Kasumi-1 (cell line): ENCODE measurements around the gene TMEM150C.
"Not testable (repeated sequence)": the region's sequence is repeated elsewhere in the genome, so short reads cannot be mapped to it uniquely, and the experiment has no call there.

Source experiments
- DNase-seq, 2 experiments: peaks; one replicate each; lab custom pipeline; 2025; lab: John Stamatoyannopoulos, UW

The TMEM150C gene

DNA sequence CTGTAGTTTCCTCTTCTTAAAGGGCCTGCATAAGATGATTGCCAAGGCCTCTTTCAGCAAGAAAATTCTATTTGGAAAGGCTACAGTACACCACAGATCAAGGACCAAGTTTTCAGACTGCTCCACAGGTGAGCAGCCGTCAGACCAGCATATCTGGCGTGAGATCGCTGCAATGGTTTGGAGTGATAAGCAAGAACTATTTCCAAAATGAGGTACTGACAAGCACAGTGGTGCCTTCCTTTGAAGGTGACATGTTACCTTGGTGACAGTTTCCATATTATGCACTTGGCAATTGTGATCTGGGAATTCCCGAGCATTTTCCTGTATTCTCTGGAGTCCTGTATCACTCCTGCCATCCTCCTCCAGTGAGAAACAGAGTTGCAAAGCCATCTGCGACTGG lies 7.3 kb upstream of the TMEM150C start:
- DNase-seq, result no peak

DNA sequence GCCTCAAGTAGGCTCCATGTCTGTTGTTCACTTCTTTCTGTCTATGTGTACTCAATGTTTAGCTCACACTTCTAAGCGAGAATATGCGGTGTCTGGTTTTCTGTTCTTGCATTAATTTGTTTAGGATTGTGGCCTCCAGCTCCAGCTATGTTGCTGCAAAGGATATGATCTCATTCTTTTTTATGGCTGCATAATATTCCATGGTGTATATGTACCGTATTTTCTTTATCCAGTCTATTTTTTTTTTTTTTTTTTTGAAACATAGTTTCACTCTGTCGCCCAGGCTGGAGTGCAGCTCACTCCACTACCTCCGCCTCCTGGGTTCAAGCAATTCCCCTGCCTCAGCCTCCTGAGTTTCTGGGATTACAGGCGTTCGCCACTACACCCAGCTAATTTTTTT lies 5.7 kb upstream of the TMEM150C start:
- no peak for DNase-seq

DNA sequence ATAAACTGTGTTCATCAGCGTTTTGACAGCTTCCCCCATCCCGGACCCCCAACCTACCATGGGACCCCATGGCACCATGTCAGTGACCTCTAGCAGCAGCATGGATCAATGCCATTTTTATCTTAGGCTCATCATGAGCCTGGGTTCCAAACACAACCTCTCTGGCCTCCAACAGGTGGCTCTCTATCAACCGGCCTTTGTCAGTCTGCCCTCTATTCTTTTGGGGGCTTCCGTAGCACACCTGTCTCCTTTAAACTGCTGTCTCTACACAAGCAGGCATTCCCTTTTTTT lies 721 bp upstream of the TMEM150C start:
- no peak for DNase-seq

DNA sequence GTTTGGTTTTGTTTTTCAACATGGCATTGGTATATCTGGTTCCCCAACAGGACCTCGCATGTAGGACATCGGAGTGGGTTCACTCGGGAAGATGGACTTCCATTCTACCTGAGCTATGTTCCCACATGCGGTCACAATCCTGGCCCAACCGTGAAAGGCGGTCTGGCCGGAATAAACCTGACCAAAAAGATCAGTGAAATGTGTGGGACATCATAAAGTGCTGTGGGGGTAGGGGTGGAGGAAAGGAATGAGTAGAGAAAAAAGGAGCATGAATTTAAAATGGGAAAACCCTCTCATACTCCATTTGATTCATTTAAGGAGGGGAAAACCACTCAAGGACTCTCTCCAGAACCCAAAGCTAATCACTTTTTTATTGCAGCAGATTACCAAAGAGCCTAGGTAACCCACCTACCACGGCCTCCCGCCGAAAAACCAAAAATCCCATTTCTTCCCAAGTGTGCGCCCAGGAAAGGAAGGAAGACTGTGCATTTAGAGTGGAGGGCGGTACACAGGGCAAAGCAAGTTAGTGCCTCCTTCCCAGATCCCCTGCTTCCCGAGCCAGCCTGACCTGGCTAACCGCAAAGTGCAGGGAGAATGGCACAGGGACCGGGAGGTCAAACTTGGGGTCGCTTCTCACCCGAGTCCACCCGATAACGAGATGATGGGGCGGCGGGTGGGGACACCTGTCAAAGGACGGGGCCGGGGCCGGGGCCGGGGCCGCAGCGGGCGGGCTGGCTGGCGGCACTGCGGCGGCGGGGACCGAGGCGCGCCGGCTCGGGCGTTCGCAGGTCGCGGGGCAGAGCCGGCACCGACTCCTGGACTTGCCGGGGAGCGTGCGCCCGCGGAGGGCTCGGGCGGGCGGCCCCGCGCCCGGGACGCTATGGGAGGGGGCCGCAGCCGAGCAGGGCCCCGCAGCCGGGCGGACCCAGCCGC lies 669 bp downstream of the TMEM150C start:
- no peak for DNase-seq

DNA sequence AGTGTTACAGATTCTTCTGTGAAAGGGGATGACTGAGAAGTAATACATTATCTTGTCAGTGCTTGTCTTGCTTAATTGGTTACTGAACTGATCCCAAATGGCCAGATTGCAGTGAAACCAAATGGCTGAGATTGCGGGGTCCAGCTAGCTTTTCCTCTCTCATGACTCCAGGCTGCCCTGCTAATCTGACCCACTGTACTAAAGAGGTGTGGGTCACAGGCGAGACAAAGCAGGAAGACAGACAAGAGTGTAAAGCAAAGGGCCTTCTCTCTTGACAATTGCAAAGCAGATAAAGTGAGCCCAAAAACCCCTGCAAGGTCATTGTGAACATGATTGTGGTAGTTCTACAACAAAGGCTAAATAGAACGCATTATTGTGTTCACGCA lies 2.1 kb downstream of the TMEM150C start:
- DNase-seq, result no peak

DNA sequence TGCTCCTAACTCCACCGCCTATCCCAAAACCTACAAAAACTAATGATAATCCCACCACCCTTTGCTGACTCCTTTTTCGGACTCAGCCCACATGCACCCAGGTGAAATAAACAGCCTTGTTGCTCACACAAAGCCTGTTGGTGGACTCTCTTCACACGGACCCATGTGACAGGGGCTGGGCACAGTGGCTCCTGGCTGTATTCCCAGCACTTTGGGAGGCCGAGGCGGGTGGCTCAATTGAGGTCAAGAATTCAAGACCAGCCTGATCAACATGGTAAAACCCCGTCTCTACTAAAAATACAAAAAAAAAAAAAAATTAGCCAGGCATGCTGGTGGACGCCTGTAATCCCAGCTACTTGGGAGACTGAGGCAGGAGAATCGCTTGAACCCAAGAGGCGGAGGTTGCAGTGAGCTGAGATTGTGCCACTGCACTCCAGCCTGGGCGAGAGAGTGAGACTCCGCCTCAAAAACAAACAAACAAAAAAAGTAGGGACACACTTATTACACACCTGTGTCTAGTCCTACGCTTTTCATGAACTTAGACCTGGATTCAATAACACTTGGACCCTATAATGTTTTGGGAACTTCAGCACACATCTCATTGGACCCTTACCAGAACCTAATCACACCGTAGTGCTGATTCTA lies 2.6 kb downstream of the TMEM150C start:
- DNase-seq, result not testable (repeated sequence)

DNA sequence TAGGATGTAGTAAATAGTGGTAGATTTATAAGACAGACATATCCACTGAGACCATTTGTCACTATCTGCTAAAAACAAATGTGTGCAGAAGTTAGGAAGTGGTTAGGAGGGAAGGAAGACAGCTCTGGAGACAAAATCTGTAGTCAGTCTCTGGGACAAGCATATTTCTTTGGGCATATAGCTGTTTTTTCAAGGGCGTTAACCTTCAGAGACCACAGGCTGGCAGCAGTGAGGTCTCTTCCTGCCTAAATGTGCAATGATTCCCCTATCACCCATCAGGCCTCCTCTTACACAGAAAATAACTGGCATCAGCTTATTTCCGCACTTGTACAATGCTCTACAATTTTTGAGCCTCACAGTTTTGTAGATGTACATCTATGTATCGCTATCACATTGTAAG lies 6.5 kb downstream of the TMEM150C start:
- peak; percentile 45 to 54 for DNase-seq

DNA sequence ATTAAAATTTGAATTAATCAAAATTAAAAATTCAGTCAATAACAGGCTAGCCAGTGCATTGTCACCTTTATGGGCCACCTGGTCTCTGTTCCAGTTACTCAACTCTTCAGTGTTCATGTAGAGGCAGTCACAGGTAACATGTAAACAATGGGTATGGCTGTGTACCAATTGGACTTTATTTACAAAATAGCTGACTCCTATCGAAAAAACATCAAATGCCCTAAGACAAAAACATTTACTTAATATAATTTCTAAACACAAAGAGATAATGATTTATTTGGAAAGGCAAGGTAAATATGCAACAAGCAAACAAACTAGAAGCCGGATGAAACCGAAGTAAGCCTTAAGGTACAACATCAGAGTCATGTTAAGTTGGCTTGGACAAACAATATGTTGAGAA lies 8.8 kb downstream of the TMEM150C start:
- no peak for DNase-seq

DNA sequence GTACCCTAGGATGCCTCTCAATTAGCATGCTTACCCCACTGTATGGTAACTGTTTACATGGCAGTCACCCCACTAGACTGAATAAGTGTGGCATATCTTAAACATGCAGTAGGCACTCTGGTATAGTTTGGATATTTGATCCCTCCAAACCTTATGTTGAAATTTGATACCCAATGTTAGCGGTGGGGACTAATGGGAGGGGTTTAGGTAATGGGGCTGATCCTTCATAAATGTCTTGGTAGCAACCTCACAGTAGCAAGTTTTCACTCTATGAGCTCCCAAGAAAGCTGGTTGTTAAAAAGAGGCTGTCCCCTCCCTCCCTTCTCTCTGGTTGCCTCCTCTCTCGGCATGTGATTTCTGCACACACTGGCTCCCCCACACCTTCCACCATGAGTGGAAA lies 10.1 kb downstream of the TMEM150C start:
- DNase-seq, result no peak

DNA sequence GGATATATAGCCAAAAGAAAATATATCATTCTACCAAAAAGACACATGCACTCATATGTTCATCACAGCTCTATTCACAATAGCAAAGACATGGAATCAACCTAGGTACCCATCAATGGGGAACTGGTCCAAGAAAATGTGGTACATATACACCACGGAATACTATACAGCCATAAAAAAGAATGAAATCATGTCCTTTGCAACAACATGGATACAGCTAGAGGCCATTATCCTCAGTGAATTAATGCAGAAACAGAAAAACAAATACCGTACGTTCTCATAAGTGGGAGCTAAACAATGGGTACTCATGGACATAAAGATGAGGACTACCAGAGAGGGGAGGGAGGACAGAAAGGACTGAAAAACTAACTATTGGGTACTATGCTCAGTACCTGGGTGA lies 13.9 kb downstream of the TMEM150C start:
- not testable (repeated sequence) for DNase-seq

DNA sequence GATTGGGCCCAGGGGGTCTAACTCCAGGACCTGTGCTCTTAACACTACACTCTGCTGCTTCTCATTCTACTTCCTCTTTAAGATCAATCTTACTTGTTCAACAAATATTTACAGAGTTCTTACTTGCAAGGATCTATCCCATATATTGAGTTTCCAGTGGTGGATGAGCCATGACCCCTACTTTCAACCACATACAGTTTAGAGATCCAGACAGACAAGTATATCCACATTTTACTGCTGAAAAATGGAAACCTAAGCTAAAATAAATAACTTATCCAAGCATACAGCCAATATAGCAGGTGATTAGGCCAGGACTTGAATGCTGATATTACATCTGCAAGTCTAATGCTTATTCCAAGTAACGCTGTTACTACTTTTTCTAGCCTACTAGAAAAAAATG lies 18.7 kb downstream of the TMEM150C start:
- DNase-seq, result no peak

DNA sequence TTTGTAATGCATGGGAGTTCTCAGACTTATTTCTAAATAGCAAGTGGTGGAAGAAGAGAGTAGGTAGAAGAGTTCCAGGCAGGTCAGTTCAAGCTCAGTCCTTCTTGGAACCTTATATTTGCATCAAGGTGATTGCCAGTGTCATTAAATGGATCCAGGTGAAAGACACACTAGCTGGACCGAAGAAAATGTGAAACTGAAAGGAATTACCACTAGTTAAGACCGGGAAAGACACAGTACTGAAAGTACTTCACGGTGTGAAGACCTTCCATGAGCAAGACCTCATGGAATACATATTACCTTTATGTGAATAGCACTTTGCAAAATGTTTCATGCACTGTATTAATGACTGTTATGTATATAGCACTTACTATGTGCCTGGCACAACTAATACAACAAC lies 19.1 kb downstream of the TMEM150C start:
- DNase-seq, result no peak

DNA sequence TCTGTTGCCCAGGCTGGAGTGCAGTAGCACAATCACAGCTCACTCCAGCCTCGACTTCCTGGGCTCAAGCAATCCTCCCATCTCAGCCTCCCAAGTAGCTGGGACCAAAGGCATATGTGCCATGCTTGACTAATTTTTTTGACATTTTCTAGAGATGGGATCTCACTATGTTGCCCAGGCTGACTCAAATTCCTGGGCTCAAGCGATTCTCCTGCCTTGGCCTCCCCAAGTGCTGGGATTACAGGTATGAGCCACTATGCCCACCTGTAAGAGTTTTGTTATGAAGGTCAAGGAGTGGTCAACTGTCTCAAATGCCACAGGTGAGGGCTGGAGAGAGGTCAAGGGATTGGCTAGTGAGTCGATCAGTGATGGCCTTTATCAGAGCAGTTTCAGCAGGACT lies 32.5 kb downstream of the TMEM150C start:
- no peak for DNase-seq

DNA sequence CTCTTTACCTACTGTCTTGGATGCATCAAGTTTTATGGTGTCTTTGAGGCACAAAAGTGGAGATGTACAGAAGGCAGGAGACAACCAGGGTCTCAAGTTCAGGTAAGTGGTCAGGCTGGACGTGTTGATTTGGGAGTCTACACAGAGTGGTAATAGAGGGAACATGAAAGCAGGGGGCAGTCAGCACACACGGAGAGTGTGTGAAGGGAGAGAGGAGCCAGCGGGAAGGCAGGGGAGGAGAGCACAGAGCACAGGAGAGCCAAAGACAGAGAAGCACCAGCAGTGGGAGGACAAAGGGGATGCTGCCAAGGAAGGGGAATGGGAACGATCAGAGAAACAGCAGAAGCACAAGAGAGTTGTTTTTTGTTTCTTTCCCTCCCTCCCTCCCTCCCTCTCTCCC lies 32.9 kb downstream of the TMEM150C start:
- no peak for DNase-seq

DNA sequence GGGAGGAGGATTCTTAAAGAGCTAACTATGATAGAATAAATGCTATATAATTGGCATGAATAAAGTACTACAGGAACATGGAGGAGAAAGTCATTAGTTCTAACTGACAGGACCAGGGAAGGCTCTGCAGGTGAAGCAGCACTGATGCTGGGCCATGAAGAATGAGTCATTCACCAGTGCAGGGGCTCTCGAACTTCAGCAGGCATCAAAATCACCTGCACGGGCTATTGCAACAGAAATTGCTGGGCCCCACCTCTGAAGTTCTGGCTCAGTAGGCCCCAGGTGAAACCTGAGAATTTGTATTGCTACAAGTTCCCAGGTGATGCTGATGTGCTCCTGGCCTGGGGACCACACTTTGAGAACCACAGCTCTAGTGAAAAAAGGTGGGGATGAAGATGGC lies 33.7 kb downstream of the TMEM150C start:
- no peak for DNase-seq

DNA sequence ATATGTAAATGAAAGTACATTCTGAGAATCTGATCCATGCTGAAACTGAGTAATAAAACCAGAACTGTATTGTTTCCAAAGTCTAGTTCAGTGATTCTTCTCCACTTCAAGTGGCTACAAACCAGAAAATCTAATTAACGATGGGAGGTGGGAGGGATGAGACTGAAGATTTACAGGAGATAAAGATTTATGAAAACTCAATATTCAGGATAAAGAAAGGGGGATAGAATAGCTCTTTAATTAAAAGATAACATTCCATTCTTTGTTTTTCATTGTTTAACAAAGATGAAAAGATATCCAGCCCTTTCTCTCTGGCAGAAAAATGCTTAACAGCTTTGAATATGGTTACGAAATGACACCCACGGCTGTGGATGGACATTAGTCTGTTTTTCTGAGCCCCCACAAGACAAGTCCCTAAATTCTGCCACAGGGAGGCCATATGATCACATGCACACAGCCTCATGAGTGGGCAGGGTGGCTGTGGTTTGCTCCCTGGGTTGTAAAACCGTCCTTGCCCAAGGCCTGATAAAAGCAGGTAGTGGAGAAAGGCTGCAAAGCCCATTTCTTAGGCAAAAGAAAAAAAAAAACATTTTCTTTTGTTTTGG lies 36.4 kb downstream of the TMEM150C start:
- DNase-seq, result no peak

DNA sequence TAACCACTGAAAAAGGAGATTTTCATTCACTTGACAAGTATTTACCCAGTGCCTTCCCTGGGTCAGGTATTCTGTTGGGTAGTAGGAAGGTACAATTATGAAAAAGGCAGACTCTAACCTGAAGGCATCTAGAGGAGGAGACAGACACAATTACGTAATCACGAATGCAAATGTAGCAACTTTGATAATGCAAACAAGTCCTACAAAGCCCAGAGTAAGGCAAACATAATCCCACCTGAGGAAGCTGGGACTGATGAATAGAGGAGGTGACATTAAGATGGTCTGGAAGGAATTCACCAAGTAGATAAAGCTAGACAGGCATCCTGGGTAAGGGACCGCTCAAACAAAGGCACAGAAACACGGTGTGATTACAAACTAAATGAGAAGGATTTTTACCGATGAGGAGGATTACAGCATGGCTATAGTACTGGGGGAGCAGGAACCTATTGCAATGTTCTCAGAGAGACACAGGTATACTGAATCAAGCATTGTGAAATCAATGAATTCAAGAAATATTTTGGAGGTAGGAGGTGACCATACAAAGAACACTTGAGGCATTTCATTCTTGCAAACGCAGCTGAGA lies 37.1 kb downstream of the TMEM150C start:
- no peak for DNase-seq

DNA sequence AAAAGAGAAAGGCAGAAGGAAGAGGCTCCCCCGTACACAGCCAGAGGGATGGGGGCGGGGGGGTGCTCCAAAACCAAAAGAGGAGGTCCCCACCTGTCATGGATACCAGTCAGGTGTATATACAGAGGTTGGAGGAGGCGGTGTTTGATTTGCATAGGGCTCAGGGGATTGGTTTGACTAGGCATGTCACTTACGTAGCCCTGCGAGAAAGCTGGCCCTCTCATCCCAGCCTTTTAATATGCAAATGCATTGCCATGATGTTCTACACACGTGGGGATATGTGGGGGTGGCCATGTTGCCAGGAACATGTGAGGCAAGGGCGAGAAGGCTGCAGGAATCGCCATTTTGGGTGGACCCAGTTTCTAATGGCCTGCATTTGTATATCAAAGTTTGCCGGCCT lies 38.6 kb downstream of the TMEM150C start:
- no peak for DNase-seq

DNA sequence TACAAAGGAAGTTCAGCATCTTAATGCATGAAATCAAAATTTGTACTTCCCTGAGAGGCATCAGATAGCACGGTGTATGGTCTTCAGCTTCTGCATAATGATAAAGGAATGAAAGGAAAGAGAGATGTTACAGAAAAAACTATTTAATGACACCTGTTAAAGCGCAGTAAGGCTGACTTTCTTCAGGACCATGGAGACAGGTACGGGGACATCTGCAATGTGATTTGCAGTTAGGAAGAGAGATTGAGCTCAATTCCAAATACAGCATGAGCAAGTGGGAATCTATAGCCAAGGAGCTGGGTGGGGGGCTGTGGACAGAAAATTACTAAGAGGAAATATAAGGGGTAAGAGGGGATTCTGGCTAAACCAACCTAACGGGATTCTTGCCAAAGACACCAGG lies 39.3 kb downstream of the TMEM150C start:
- DNase-seq, result no peak

DNA sequence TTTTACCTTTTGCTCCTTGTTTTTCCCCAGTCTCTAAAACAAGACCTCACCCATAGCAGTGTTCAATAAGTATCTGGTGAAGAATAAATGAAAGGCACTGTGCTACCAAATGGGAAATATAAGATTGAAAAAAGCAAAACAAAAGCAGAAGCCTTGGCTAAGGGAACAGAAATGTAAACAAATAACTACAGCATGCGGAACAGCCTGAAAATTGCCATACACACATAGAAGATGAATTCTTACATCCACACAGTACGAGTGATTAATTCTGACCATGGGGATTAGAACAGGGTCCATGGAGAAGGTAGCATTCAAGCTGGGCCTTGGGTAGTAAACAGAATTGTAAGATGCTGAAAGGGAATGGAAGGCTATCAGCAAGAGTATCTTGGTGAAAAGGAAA lies 40.5 kb downstream of the TMEM150C start:
- DNase-seq, result no peak

DNA sequence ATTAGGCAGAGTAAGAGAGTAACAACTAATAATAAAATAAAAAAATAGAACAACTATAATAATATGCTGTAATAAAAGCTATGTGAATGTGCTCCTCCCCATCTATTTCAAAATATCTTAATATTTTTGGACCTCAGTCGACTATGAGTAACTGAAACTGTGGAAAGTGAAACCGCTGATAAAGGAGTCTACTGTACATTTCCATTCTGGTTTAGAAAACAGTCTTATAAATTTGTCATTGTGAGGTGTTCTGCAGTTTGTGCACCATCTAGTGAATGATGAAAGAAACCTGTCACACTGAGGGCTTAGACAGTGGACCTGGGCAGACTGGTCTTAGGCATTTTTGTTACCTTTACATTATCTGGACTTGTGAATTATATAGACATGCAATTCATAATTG lies 42.0 kb downstream of the TMEM150C start:
- DNase-seq, result no peak

DNA sequence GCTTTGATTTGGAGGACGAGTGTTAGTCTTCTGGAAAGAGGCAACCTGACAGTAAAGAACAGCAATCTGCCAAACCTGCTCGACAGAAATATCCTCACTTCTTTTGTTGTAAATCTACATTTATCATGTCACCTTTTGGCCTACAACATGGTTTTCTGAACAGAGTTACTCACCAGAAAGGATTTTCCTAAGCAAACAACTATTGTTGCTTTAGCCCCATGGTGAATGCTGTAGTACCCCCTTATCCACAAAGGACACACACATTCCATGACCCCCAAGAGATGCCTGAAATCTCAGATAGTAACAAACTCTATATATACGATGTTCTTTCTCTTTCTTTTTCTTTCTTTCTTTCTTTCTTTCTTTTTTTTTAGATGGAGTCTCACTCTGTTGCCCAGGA lies 42.7 kb downstream of the TMEM150C start:
- no peak for DNase-seq

DNA sequence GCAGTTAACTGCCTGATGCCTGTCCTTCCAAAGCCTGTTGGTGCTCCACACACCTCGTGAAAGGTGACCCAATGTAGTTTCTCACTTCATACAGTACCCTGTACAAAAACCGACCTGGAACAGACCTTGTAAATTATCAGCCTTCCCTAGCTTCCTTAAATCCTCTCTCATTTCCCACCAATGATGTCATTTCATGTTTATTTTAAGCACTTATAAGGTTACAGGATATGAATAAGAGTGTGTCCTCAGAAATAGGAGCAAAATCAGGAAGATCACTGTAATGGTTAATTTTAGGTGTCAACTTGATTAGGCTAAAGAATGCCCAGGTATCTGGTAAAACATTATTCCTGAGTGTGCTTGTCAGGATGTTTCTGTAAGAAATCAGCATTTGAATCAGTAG lies 44.7 kb downstream of the TMEM150C start:
- no peak for DNase-seq
